ENCODE measurements around the gene NOP10. TPM values are rescaled to one million over a fixed set of nuclear protein-coding genes. Genes with fewer than 3 reads are reported as not detected.
A peak's percentile ranks its signal among the peaks of the same experiment; 100 is the strongest.

The NOP10 gene
- total RNA-seq, 1 donor from 2014 or later: 200 TPM

- peak overlapping the region; percentile 84 for H3K27ac Mint-ChIP-seq (ENCODE audit: unreplicated experiment)
- DNase-seq (ENCODE audit: extremely low spot score, unreplicated experiment): no peak
- peaks cover 16% of the 10 kb centered on the region for H3K36me3 Mint-ChIP-seq (ENCODE audit: unreplicated experiment)
- peaks cover 3% of the 10 kb centered on the region for H3K9me3 Mint-ChIP-seq (ENCODE audit: unreplicated experiment)
- peaks cover 39% of the 10 kb centered on the region for H3K4me1 Mint-ChIP-seq (ENCODE audit: unreplicated experiment)
- TF ChIP-seq CTCF (IDR thresholded peaks at IDR 0.05): no peak
- H3K27me3 Mint-ChIP-seq (ENCODE audit: unreplicated experiment): no peaks in the 10 kb centered on the region
- H3K4me3 Mint-ChIP-seq (ENCODE audit: unreplicated experiment): peak overlapping the region; percentile 77
These were observed 24.5 kb downstream of the NOP10 start for GRCh38 chr15:34318277-34319079.

GRCh38 chr15:34314491-34315490 lies 28.1 kb downstream of the NOP10 start:
- Mint-ChIP-seq H3K36me3 (ENCODE audit: unreplicated experiment) (peaks cover 16% of the 10 kb centered on the region), H3K9me3 (ENCODE audit: unreplicated experiment) (no peaks in the 10 kb centered on the region), H3K4me3 (ENCODE audit: unreplicated experiment) (no peak overlapping the region), H3K27me3 (ENCODE audit: unreplicated experiment) (no peaks in the 10 kb centered on the region), H3K27ac (ENCODE audit: unreplicated experiment) (no peak overlapping the region), H3K4me1 (ENCODE audit: unreplicated experiment) (peaks cover 45% of the 10 kb centered on the region)
- TF ChIP-seq CTCF (IDR thresholded peaks at IDR 0.05): no peak
- DNase-seq (ENCODE audit: extremely low spot score, unreplicated experiment): no peak

- H3K4me3 Mint-ChIP-seq (ENCODE audit: unreplicated experiment): no peak overlapping the region
- no peak for DNase-seq (ENCODE audit: extremely low spot score, unreplicated experiment)
- no peaks in the 10 kb centered on the region for H3K27me3 Mint-ChIP-seq (ENCODE audit: unreplicated experiment)
- H3K36me3 Mint-ChIP-seq (ENCODE audit: unreplicated experiment): peaks cover 24% of the 10 kb centered on the region
- no peaks in the 10 kb centered on the region for H3K9me3 Mint-ChIP-seq (ENCODE audit: unreplicated experiment)
- peaks cover 32% of the 10 kb centered on the region for H3K4me1 Mint-ChIP-seq (ENCODE audit: unreplicated experiment)
- peak overlapping the region; percentile 14 for H3K27ac Mint-ChIP-seq (ENCODE audit: unreplicated experiment)
- no peak for TF ChIP-seq CTCF (IDR thresholded peaks at IDR 0.05)
These were observed 31.4 kb downstream of the NOP10 start for GRCh38 chr15:34311563-34311962.

GRCh38 chr15:34304613-34305012 lies 38.3 kb downstream of the NOP10 start:
- Mint-ChIP-seq H3K4me1 (ENCODE audit: unreplicated experiment) (peaks cover 53% of the 10 kb centered on the region), H3K4me3 (ENCODE audit: unreplicated experiment) (peak overlapping the region; percentile 15), H3K27ac (ENCODE audit: unreplicated experiment) (peak overlapping the region; percentile 73), H3K9me3 (ENCODE audit: unreplicated experiment) (peaks cover 4% of the 10 kb centered on the region), H3K36me3 (ENCODE audit: unreplicated experiment) (peaks cover 25% of the 10 kb centered on the region), H3K27me3 (ENCODE audit: unreplicated experiment) (no peaks in the 10 kb centered on the region)
- no peak for TF ChIP-seq CTCF (IDR thresholded peaks at IDR 0.05)
- DNase-seq (ENCODE audit: extremely low spot score, unreplicated experiment): no peak

- H3K4me1 Mint-ChIP-seq (ENCODE audit: unreplicated experiment): peaks cover 64% of the 10 kb centered on the region
- no peak for DNase-seq (ENCODE audit: extremely low spot score, unreplicated experiment)
- no peaks in the 10 kb centered on the region for H3K27me3 Mint-ChIP-seq (ENCODE audit: unreplicated experiment)
These were observed 41.9 kb downstream of the NOP10 start for GRCh38 chr15:34301058-34301457.

More at GRCh38 chr15:34301058-34301457, 41.9 kb downstream of the NOP10 start:
- no peak for TF ChIP-seq CTCF (IDR thresholded peaks at IDR 0.05)
- peaks cover 4% of the 10 kb centered on the region for H3K9me3 Mint-ChIP-seq (ENCODE audit: unreplicated experiment)
- H3K36me3 Mint-ChIP-seq (ENCODE audit: unreplicated experiment): peaks cover 18% of the 10 kb centered on the region
- H3K4me3 Mint-ChIP-seq (ENCODE audit: unreplicated experiment): no peak overlapping the region
- H3K27ac Mint-ChIP-seq (ENCODE audit: unreplicated experiment): no peak overlapping the region

Measured in osteocyte (in vitro differentiated cells).